AG04450 (cell line): ENCODE results near the gene SLC25A41. TPM values are rescaled to one million over a fixed set of nuclear protein-coding genes. Genes with fewer than 3 reads are reported as not detected.

Experiments used
- CTCF ChIA-PET: fragments of 300-600, 350-600 bp; formaldehyde crosslinking; extraction: SDS; loops from one replicate; lab custom pipeline; 2022; ENCODE audit warnings: antibody characterized with exemption, inconsistent platforms; lab: Charles Lee
- POLR2A ChIA-PET: fragments of 350-600 bp; formaldehyde crosslinking; extraction: SDS; loops from one replicate; lab custom pipeline; 2021; ENCODE audit warnings: antibody characterized with exemption, inconsistent platforms; lab: Yijun Ruan, JAX
- DNase-seq: peaks from one replicate; pipeline ENCODE4 v3.0.0-alpha.2; 2011; ENCODE audit warnings: low read depth, low spot score
- H3K27ac ChIP-seq: one replicate; pipeline ENCODE4 v1.5.1; 2012; ENCODE audit warnings: low read depth, low read length, control low read depth
- H3K27me3 ChIP-seq: one replicate; pipeline ENCODE4 v1.6.0; 2012; ENCODE audit warnings: low read length; ENCODE audit not compliant: control insufficient read depth, insufficient read depth
- H3K4me3 ChIP-seq: 2 replicates; pipeline ENCODE4 v1.5.1; 2011; ENCODE audit warnings: mild to moderate bottlenecking, low read depth, low read length, control low read depth
- H3K9me3 ChIP-seq: 2 replicates; pipeline ENCODE4 v1.5.1; 2012; ENCODE audit warnings: low read length; ENCODE audit not compliant: control insufficient read depth, insufficient read depth
- polyA plus RNA-seq: library from polyadenylated mRNA; depleted of rRNA; stranded (reverse); fragments of >200 nt; gene quantifications from 2 replicates; pipeline ENCODE4 v1.2.3, GENCODE V29; 2011
- TF ChIP-seq, protein P1 (sequence below): IDR thresholded peaks from 2 replicates; pipeline ENCODE4 v1.5.1; 2011; ENCODE audit warnings: low read depth, low read length, control low read depth, inconsistent platforms

The SLC25A41 gene
- polyA plus RNA-seq, 1 experiment: not detected

DNA sequence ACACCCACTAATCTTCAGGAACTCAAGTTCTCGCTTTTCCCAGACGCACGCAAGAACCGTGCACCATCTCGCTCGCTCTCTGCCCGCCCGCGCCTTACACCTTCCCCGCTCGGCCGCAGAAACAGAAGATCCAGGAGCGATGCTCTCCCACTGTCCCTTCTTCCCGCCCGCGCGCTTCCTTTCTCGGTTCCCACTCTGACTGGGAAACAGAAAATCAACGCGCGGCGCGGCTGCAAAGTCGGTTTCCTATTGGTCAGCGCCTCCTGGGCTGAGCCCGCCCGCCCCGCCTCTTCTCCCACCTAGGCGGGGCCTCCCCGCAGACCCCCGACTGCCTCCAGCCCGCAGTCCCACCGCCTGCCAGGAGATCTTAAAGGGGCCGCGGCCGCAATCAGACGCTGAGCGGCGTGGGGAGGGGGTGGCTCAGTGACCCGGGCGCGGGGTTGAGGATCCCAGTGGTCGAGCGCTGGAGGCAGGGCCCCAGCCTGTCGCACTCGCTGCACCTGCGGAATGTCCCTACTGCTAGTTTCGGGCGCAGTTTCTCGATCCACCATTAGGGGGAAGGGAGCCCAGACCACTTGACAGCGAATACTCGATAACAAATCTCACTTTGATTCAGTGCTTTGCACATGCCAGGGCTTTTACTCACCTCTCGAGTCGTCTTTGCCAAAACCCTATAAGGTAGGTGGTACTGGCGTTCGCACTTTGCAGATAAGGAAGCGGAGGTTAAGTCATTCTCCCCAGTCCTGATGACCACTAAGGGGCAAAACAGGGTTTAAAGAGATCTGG is 26.7 kb upstream of the SLC25A41 start:
- H3K27ac ChIP-seq: peak overlapping the region; percentile 21
- ChIA-PET CTCF (interaction anchor here (0.7 kb wide), 1 partner anchor 290 kb away, joined by 5 read pairs; no protein-coding TSS in a partner anchor), POLR2A (interaction anchor here (0.5 kb wide), 1 partner anchor 318 kb away, joined by 6 read pairs; no protein-coding TSS in a partner anchor)
- H3K9me3 ChIP-seq: peaks cover 10% of the 10 kb centered on the region
- peak; percentile 93 for DNase-seq
- H3K27me3 ChIP-seq: peaks cover 16% of the 10 kb centered on the region
- TF ChIP-seq, protein P1, sequence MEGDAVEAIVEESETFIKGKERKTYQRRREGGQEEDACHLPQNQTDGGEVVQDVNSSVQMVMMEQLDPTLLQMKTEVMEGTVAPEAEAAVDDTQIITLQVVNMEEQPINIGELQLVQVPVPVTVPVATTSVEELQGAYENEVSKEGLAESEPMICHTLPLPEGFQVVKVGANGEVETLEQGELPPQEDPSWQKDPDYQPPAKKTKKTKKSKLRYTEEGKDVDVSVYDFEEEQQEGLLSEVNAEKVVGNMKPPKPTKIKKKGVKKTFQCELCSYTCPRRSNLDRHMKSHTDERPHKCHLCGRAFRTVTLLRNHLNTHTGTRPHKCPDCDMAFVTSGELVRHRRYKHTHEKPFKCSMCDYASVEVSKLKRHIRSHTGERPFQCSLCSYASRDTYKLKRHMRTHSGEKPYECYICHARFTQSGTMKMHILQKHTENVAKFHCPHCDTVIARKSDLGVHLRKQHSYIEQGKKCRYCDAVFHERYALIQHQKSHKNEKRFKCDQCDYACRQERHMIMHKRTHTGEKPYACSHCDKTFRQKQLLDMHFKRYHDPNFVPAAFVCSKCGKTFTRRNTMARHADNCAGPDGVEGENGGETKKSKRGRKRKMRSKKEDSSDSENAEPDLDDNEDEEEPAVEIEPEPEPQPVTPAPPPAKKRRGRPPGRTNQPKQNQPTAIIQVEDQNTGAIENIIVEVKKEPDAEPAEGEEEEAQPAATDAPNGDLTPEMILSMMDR: peak; percentile 62
- H3K4me3 ChIP-seq: peak overlapping the region; percentile 82

DNA sequence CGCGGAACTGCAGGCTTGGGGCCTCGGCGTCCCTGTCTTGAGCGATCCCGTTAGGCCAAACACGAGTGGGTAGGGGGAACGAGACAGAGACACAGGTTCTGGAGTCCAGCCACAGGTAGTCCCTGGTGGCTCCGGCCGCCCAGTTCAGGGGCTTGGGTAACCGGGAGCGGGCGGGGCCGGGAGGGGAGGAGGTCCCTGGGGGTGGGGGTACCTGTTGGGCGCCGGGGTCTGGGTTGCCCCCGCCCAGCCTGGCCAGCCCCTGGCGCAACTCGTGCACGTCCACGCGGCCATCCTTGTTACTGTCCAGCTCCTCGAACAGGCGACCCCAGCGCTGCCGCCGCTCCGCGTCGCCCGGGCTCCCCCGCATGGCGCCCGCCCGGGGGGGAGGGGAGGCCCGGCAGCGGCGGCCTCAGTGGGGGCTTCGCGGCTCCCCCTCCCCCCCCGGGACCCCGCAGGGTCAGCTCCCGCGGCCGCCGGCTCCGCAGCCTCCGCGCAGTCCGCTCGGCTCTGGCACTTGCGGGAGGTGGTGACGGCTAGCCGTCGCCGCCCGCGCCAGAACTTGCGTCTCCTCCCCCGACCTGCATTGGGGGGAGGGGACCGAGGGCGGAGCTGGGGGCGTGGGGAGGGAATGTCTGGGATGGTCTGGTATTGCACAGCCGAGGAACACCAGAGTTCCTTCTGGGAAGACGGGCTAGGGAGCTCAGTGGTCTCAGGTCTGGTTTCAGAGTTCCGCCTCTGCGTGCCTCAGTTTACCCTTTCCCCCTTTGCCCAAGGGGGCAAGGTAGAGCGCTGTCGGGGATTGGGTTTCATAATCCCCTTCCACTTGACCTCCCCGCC is 25.9 kb upstream of the SLC25A41 start, which contains the start of gene SLC25A23:
Gene SLC25A23 (minus strand): TSS at position 531 of the 837 bp plus-strand sequence. CDS start 164 bp downstream, at position 367.
- POLR2A ChIA-PET: interaction anchor here (0.5 kb wide), 1 partner anchor 317 kb away, joined by 6 read pairs; no protein-coding TSS in a partner anchor
- peaks cover 10% of the 10 kb centered on the region for H3K27me3 ChIP-seq
- H3K27ac ChIP-seq: peak within 1 kb of the TSS; percentile 21
- TF ChIP-seq, protein P1: no peak
- CTCF ChIA-PET: no interaction called here
- peak; percentile 36 for DNase-seq
- peak within 1 kb of the TSS; percentile 82 for H3K4me3 ChIP-seq
- H3K9me3 ChIP-seq: peaks cover 15% of the 10 kb centered on the region

DNA sequence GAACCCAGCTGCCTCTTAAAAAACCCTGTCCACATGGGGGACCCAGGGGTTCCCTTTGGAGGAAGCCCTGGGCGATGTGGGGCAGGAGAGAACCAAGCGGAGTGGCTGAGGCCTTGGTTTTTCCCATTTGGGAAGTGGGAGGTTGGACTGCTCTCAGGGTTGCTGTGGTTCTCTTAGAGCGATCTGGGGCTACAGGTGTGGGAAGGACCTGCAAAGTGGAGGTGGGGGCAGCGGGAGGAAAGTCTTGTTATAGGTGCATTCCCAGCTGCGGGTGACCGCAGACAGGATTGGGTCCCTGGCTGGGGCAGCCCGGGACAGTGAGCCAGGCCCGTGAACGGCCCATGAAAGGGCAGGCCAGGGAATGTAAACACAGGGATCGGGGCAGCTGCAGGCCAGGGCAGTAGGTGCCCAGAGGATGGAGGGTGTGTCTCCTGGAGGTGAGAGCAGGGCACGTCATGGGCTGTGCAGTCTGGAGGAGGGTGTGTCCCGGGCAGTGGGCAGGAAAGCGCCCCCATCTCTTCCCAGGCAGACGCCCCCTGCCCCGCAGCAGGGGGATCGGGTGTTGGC is 25.2 kb upstream of the SLC25A41 start:
- peaks cover 22% of the 10 kb centered on the region for H3K9me3 ChIP-seq
- ChIA-PET POLR2A (interaction anchor here (0.6 kb wide), 1 partner anchor 62 kb away, joined by 4 read pairs; no protein-coding TSS in a partner anchor), CTCF (no interaction called here)
- DNase-seq: no peak
- H3K27ac ChIP-seq: no peak overlapping the region
- TF ChIP-seq, protein P1: no peak
- H3K27me3 ChIP-seq: peaks cover 4% of the 10 kb centered on the region
- peak overlapping the region; percentile 82 for H3K4me3 ChIP-seq

DNA sequence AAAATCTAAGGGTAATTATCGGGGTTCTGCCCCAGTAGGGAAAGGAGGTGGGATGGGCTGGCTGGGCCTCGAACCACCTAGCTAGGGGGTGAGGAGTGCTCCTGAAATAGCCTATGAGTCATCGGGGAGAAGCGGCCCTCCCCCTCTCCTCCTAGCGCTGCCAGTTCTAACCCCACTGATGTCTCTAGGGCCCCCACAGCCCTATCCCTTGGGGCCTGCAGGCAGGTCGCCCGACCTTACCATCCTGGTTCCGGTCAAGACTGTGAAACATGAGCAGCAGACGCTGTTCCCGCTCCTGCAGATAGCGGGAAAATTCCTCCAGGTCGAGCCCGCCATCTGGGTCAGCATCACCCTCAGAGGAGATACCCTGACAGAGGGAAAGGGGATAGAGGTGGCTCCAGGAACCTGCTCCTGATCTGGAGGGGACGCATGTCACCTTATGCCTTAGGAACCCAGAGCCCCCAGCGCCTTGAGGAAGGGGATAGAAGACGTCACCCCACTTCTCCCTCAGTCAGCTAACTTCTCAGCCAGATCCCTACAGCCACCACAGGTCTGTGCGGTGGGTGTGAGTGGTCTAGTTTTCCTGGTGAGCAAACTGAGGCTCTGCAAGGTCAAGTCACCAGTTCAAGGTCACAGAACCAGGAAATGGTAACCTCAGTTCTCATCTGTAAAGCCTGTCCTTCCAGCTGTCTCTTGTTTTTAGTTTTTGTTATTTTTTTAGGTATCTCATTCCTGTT is 24.6 kb upstream of the SLC25A41 start:
- Histone ChIP-seq H3K4me3 (no peak overlapping the region), H3K9me3 (peaks cover 25% of the 10 kb centered on the region), H3K27me3 (no peaks in the 10 kb centered on the region), H3K27ac (no peak overlapping the region)
- ChIA-PET POLR2A (interaction anchor here (0.6 kb wide), 1 partner anchor 61 kb away, joined by 4 read pairs; no protein-coding TSS in a partner anchor), CTCF (no interaction called here)
- TF ChIP-seq, protein P1: no peak
- no peak for DNase-seq
